HL-60 (cell line): ENCODE results near the gene SMARCAL1.

Experiments used
- CTCF ChIP-seq: IDR thresholded peaks from one replicate; pipeline ENCODE4 v1.5.1; 2011; ENCODE audit warnings: low read length, control low read depth, inconsistent platforms; ENCODE audit not compliant: insufficient read depth
- GABPA ChIP-seq: IDR thresholded peaks from 2 replicates; pipeline ENCODE4 v1.6.1; 2012; ENCODE audit warnings: low read depth
- POLR2AphosphoS5 ChIP-seq: IDR thresholded peaks from 2 replicates; pipeline ENCODE4 v1.6.1; 2012; ENCODE audit warnings: low read depth
- TF ChIP-seq, protein P1 (sequence below): IDR thresholded peaks from 2 replicates; pipeline ENCODE4 v1.6.1; 2012; ENCODE audit warnings: low read depth; ENCODE audit not compliant: insufficient replicate concordance

DNA sequence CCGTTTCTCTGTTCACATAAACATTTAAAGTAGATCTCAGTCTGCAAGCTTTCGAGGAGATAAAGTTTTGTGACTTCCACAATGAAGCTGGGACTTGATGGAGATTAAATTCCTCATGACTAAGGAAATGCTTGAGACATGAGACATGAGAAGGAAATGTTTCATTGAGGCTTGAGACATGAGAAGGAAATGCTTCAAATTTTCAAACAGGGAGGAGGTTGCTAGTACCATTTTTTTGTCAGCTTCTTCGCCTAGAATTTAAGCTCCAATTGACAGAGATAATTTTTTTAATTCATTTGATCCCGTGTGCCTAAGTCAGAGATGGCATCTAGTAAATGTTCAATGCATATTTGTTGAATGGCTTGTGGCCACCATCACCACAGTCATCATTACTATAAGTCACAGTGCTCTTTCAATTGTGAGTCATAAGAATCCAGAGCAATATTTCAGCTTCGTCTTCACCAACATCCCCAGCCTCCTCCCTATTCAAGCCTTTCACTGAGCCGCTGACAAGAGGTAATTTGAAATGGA, 39.5 kb upstream of the SMARCAL1 start:
- no peak for TF ChIP-seq CTCF
- TF ChIP-seq, protein P1, sequence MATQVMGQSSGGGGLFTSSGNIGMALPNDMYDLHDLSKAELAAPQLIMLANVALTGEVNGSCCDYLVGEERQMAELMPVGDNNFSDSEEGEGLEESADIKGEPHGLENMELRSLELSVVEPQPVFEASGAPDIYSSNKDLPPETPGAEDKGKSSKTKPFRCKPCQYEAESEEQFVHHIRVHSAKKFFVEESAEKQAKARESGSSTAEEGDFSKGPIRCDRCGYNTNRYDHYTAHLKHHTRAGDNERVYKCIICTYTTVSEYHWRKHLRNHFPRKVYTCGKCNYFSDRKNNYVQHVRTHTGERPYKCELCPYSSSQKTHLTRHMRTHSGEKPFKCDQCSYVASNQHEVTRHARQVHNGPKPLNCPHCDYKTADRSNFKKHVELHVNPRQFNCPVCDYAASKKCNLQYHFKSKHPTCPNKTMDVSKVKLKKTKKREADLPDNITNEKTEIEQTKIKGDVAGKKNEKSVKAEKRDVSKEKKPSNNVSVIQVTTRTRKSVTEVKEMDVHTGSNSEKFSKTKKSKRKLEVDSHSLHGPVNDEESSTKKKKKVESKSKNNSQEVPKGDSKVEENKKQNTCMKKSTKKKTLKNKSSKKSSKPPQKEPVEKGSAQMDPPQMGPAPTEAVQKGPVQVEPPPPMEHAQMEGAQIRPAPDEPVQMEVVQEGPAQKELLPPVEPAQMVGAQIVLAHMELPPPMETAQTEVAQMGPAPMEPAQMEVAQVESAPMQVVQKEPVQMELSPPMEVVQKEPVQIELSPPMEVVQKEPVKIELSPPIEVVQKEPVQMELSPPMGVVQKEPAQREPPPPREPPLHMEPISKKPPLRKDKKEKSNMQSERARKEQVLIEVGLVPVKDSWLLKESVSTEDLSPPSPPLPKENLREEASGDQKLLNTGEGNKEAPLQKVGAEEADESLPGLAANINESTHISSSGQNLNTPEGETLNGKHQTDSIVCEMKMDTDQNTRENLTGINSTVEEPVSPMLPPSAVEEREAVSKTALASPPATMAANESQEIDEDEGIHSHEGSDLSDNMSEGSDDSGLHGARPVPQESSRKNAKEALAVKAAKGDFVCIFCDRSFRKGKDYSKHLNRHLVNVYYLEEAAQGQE: no peak
- TF ChIP-seq GABPA: no peak
- no peak for TF ChIP-seq POLR2AphosphoS5
